GM19025 (cell line): Measurements from ENCODE around the gene DNAJC5G.
"Not testable (repeated sequence)": the region's sequence is repeated elsewhere in the genome, so short reads cannot be mapped to it uniquely, and the experiment has no call there.

Source experiments
- ATAC-seq: cut with Tn5 transposase; IDR thresholded peaks from one replicate; pipeline ENCODE4 v1.9.1; 2021; ENCODE audit warnings: mild to moderate bottlenecking, low read depth, moderate library complexity; ENCODE audit not compliant: unreplicated experiment

DNAJC5G gene

DNA sequence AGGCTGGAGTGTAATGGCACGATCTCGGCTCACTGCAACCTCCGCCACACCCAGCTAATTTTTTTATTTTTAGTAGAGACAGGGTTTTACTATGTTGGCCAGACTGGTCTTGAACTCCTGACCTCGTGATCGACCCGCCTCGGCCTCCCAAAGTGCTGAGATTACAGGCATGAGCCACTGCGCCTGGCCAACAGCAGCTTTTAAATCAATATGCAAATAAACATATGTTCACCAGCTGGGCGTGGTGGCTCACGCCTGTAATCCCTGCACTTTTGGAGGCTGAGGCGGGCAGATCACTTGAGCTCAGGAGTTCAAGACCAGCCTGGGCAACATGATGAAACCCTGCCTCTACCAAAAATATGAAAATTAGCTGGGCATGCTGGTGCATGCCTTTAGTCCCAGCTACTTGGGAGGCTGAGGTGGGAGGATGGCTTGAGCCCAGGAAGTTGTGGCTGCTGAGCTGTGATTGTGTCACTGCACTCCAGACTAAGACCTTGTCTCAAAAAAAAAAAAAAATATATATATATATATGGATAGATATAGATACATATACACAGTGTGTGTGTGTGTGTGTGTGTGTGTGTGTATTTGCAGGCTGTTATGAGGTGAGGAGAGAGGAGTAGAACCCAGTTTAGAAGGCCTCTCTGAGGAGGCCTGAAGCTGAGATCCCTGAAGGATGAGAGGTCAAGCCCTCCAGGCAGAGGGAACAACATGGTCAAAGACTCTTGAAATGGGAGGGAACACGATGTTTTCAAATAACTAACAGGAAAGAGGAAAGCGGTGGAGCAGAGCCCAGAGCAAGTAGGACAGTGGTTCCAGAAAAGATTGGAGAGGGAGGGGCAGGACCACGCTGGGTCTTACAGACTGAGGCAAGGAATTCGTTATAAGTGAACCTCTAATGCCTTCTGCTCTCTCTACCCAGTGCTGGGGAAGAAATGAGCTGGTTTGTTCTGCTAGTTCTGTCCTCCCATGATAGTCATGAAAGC, 2.4 kb upstream of the DNAJC5G start:
- ATAC-seq = not testable (repeated sequence)

DNA sequence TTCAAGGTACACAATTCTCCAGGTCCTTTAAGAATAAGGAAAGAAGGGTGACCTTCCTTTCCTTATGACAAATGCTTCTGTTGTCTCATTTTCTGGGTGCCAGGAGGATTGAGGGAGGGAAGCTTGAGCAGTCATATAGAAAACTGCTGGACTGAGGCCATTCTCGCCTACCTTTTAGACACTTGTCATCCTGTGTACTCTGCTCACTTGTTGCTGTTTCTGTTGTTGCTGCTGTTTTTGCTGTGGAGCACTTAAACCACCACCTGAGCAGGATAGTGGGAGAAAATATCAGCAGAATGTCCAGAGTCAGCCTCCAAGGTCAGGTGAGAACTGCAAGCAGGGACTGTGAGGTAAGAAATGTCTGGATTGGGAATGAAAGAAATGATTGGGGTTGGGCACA, 2.8 kb downstream of the DNAJC5G start:
- no peak for ATAC-seq

DNA sequence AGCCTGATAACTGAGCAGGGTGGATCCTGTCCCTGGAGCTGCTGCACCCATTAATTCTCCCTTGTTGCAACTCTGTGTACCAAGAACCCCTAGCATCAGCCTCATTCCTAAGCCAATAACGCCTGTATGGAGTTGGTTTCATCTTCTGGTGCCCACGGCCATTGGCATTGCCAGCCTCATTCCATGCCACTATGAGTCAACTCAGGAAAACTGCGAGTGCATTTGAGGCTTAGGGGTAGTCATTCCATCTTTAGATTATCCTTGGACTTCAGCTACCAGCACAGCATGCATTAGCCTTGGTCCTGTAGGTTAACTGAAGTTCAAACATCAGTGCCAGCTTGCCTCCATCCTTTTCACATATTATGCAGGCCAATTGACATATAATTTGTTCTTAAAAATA, 5.6 kb downstream of the DNAJC5G start:
- no peak for ATAC-seq

DNA sequence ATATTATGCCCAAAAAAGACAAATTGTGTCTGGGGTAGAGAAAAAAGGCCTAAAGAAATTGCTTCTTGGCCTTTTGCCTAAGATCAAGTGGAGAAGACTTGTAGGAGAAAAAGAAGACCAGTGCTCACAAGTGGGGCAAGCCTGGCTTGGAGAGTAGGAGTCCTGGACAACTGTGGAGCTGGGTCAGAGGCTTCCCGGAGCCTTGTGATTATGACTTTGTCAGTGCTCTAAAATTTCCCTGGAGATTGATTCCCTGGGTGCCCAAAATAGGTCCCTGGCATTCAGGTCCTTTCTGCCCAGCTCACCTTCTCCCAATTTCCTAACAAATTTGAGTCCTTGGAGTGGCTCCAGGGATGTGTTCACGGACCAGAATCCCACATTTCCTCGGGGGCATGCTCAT, 6.2 kb downstream of the DNAJC5G start:
- ATAC-seq = no peak

- ATAC-seq = no peak
These were observed 6.8 kb downstream of the DNAJC5G start, which contains the start of gene TRIM54 for GRCh38 chr2:27281855-27282559. Gene TRIM54, plus strand, starts transcription at chr2:27282429. Its CDS starts 303 bp downstream, at chr2:27282732.

DNA sequence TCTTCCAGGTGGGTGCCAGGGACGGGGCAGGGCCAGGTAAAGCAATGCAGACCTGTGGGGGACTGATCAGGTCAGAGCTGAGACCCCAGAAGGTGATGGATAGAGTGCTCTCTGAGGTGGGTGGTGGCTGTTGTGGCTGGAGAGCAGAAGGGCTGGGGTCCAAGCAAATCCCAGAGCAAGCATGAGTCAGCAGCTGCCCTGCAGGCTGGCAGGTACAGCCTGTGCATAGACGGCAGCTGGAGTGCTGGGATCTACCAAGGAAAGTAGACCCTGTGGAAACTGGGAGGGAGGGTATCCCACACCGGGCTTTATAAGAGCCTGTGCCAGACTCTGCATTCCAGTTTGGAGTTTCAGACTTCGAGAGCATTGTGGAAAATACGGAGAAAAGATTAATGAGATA, 7.7 kb downstream of the DNAJC5G start:
- no peak for ATAC-seq

DNA sequence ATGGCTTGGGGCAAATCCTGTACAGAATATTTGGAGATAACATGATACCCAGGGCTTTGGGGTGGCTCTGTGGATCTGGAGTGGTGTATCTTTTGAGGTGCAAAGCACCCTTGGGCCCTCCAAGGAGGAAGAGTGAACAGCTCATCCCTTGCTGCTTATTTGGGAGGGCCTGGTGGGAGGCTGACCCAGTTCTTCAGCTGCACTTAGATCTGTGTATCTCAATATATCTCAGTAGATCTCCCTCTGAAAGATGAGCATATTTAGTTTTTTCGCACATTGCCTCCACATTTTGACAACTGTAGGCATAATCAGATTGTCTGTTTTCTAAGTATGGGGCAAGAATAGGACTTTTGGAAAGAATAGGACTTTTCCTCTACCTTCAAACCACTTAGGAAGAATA, 9.8 kb downstream of the DNAJC5G start:
- no peak for ATAC-seq

GRCh38 chr2:27285481-27285880, 10.2 kb downstream of the DNAJC5G start:
- no peak for ATAC-seq

DNA sequence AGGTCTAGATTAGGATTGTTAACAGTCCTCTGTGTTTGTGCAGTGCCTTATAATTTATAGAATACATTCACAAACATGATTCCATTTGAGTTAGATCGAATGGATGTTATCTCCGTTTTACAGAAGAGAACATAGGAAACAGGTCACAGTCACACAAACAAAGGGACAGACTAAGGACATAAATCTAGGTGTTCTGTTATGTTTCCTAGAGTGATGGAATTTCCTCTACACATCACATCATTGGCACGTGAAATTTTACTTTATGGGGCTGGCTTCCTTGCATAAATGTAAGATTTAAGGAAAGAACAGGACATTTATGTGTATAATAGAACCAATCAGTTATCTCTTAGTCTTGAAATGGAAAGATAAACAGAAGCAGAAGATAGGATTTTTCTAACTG, 13.4 kb downstream of the DNAJC5G start:
- no peak for ATAC-seq

- ATAC-seq = no peak
These were observed 15.3 kb downstream of the DNAJC5G start for GRCh38 chr2:27290549-27290948.

DNA sequence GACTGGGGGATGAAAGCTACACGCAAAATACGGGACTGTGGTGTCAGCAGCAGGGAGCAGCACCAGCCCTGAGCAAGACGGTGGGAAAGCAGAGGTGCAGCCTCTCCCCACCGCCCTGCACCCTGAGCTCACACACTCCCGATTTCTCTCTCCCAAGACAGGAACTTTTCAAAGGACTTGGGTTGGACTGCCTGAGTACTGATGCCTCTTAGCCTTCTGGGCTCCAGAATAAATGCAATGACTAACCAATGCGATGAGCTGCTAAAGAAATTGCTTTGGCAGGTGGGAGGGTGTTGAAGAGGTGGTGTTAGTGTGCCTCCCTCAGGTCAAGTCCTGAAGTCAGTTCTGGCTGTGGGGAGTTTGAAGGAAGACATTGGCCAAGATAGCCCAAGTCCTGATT, 16.6 kb downstream of the DNAJC5G start:
- no peak for ATAC-seq

- no peak for ATAC-seq
These were observed 19.7 kb downstream of the DNAJC5G start for GRCh38 chr2:27294928-27295327.

GRCh38 chr2:27296481-27296880, 21.2 kb downstream of the DNAJC5G start:
- no peak for ATAC-seq

DNA sequence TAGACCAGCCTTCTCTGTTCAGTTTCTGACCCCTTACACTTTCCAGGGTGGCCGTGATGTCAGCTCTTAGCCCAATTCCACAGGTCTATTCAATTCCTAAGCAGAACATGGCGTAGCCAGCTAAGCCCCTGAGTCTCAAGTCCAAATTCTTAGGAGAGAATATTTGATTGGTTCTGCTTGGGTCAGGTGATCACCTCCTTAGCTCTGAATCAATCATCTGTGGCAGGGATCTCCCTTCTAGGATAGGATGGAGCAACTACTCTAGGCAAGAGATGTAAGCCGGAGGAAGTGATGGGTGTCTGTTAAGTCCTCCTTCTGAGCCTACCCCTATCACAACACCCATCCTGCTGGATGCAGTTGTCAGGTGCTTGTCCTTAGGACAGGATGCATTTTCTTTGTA, 22.0 kb downstream of the DNAJC5G start:
- ATAC-seq = no peak

DNA sequence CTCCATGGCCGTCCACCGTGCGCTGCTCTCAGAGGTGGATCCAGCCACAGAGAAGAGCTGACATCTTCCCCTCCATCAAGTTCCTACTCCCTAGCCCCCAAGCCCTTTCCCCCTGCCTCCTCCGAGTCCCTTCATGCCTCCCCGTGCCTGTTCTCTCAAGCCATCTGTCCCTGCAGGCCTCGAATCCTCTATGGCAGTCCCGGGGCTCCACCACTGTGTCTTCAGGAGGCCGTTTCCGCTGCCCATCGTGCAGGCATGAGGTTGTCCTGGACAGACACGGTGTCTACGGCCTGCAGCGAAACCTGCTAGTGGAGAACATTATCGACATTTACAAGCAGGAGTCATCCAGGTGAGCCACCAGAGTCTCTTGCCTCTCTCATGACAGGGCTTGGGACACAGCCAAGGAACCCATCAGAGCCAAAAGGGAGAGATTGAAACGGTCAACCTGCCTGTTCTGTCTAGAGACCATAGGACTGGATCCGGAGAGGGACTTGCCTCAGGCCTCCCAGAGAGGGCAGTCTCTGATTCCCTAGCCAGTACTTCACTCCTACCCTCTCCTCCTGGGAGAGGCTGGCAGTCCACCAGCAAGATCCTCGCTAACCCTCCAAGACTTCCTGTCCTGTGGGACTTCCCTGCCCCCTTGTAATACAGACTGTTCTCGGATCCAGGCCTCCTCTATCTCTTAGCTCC, 23.3 kb downstream of the DNAJC5G start:
- ATAC-seq = no peak

GRCh38 chr2:27300606-27301005, 25.4 kb downstream of the DNAJC5G start:
- not testable (repeated sequence) for ATAC-seq

DNA sequence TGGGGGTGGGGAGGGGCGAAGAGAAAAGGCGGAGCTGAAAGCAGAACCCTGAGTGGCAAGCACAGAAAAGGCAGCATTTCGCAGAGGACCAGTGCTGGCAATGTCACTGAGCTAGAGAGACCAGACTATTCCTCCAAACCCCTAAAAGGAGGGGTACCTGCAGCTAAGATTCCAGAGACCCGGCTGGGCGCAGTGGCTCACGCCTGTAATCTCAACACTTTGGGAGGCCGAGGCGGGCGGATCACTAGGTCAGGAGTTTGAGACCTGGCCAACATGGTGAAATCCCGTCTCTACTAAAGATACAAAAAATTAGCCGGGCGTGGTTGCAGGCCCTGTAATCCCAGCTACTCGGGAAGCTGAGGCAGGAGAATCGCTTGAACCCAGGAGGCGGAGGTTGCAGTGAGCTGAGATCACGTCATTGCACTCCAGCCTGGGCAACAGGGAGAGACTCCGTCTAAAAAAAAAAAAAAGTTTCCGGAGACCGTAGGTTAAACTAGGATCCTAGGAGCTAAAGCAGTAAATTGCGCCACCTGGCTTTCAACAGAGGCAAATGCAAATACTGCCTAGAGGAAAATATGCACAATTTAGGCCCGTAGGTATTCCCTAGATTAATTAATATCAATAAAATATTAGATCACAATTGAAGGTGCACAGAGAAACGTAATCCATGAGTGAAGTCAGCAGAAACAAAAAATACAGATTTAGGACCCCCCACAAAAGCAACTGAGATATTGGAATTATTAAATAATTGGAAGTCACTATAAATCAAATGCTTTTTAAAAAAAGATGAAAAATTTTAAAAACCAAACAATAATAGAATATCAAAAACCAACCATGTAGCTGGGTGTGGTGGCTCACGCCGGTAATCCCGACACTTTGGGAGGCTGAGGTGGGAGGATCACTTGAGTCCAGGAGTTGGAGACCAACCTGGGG, 28.1 kb downstream of the DNAJC5G start:
- ATAC-seq = no peak

- ATAC-seq = no peak
These were observed 29.4 kb downstream of the DNAJC5G start for GRCh38 chr2:27304488-27305240.

DNA sequence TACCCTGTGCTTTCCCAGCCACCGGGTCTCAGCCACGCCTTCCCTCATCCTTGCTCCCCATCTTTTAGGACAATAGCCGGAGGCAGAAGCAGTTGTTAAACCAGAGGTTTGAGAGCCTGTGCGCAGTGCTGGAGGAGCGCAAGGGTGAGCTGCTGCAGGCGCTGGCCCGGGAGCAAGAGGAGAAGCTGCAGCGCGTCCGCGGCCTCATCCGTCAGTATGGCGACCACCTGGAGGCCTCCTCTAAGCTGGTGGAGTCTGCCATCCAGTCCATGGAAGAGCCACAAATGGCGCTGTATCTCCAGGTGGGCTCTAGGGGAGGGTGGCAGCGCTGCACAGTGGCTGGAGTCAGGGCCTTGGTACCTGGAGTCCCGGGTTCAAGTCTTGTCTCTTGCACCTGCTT, 30.3 kb downstream of the DNAJC5G start:
- no peak for ATAC-seq
